ENCODE measurements around the gene NRXN3.

Gene NRXN3

GRCh38 chr14:79467835-79468234 is 1297.7 kb downstream of the NRXN3 start:
- DNase-seq (ENCODE audit: low read depth): no peak
- H3K4me3 ChIP-seq (ENCODE audit: low read depth, low read length): no peak overlapping the region
- TF ChIP-seq CTCF (IDR thresholded peaks at IDR 0.05; ENCODE audit: low read depth, low read length, missing control alignments): no peak

GRCh38 chr14:79468486-79468885 is 1298.3 kb downstream of the NRXN3 start:
- H3K4me3 ChIP-seq (ENCODE audit: low read depth, low read length): no peak overlapping the region
- no peak for TF ChIP-seq CTCF (IDR thresholded peaks at IDR 0.05; ENCODE audit: low read depth, low read length, missing control alignments)
- DNase-seq (ENCODE audit: low read depth): no peak

- no peak overlapping the region for H3K4me3 ChIP-seq (ENCODE audit: low read depth, low read length)
- TF ChIP-seq CTCF (IDR thresholded peaks at IDR 0.05; ENCODE audit: low read depth, low read length, missing control alignments): no peak
- no peak for DNase-seq (ENCODE audit: low read depth)
Measured at GRCh38 chr14:79473651-79474050, 1303.5 kb downstream of the NRXN3 start.

- no peak overlapping the region for H3K4me3 ChIP-seq (ENCODE audit: low read depth, low read length)
- DNase-seq (ENCODE audit: low read depth): no peak
- TF ChIP-seq CTCF (IDR thresholded peaks at IDR 0.05; ENCODE audit: low read depth, low read length, missing control alignments): no peak
Measured at GRCh38 chr14:79475887-79476532, 1305.8 kb downstream of the NRXN3 start.

- TF ChIP-seq CTCF (IDR thresholded peaks at IDR 0.05; ENCODE audit: low read depth, low read length, missing control alignments): no peak
- no peak for DNase-seq (ENCODE audit: low read depth)
Measured at GRCh38 chr14:79476552-79476951, 1306.4 kb downstream of the NRXN3 start.

GRCh38 chr14:79480212-79480611 is 1310.0 kb downstream of the NRXN3 start:
- no peak for DNase-seq (ENCODE audit: low read depth)
- H3K4me3 ChIP-seq (ENCODE audit: low read depth, low read length): no peak overlapping the region
- no peak for TF ChIP-seq CTCF (IDR thresholded peaks at IDR 0.05; ENCODE audit: low read depth, low read length, missing control alignments)

More at GRCh38 chr14:79476552-79476951, 1306.4 kb downstream of the NRXN3 start:
- no peak overlapping the region for H3K4me3 ChIP-seq (ENCODE audit: low read depth, low read length)

GRCh38 chr14:79482825-79483224 is 1312.7 kb downstream of the NRXN3 start:
- TF ChIP-seq CTCF (IDR thresholded peaks at IDR 0.05; ENCODE audit: low read depth, low read length, missing control alignments): no peak
- DNase-seq (ENCODE audit: low read depth): no peak
- H3K4me3 ChIP-seq (ENCODE audit: low read depth, low read length): no peak overlapping the region
